HepG2 (cell line): ENCODE measurements around the gene HCAR1. TPM values are rescaled to one million over a fixed set of nuclear protein-coding genes. Genes with fewer than 3 reads are reported as not detected.

Source experiments
- ARNT ChIP-seq: fragments of 450-650 bp; IDR thresholded peaks from 2 replicates; pipeline ENCODE4 v1.6.1; 2017
- ETS1 ChIP-seq: sonication (generic); formaldehyde crosslinking; IDR thresholded peaks from 2 replicates; pipeline ENCODE4 v1.4.0; 2020; ENCODE audit warnings: missing genetic modification reagents
- GTF3A ChIP-seq: sonication (generic); formaldehyde crosslinking; conservative IDR thresholded peaks from 2 replicates; pipeline ENCODE4 v1.4.0; 2020; ENCODE audit warnings: mild to moderate bottlenecking, missing genetic modification reagents
- HCFC1 ChIP-seq: fragments of 150-350 bp; IDR thresholded peaks from 2 replicates; pipeline ENCODE4 v1.6.1; 2014; ENCODE audit warnings: low read depth, low read length
- JDP2 ChIP-seq: sonication (generic); formaldehyde crosslinking; IDR thresholded peaks from 2 replicates; pipeline ENCODE4 v1.8.1; 2022; ENCODE audit warnings: missing genetic modification reagents, borderline replicate concordance
- KDM1A ChIP-seq: IDR thresholded peaks from 2 replicates; pipeline ENCODE4 v1.6.1; 2016; ENCODE audit warnings: missing compliant biosample characterization
- KLF12 ChIP-seq: sonication (generic); formaldehyde crosslinking; IDR thresholded peaks from 2 replicates; pipeline ENCODE4 v1.4.0; 2020; ENCODE audit warnings: missing genetic modification reagents, borderline replicate concordance
- MTA3 ChIP-seq: sonication (generic); formaldehyde crosslinking; IDR thresholded peaks from 2 replicates; pipeline ENCODE4 v1.4.0; 2020; ENCODE audit warnings: missing genetic modification reagents
- MXD3 ChIP-seq: IDR thresholded peaks from 2 replicates; pipeline ENCODE4 v1.6.1; 2016; ENCODE audit warnings: mild to moderate bottlenecking, missing biosample characterization, missing genetic modification reagents
- SRSF4 ChIP-seq: fragments of 200-400 bp; formaldehyde crosslinking; IDR thresholded peaks from one replicate; pipeline ENCODE4 v1.6.1; 2018; ENCODE audit warnings: mild to moderate bottlenecking, low read depth, low read length, moderate library complexity; ENCODE audit not compliant: poor library complexity, severe bottlenecking
- THAP8 ChIP-seq: sonication (generic); formaldehyde crosslinking; IDR thresholded peaks from 2 replicates; pipeline ENCODE4 v1.5.1; 2020; ENCODE audit warnings: missing genetic modification reagents, mild to moderate bottlenecking, borderline replicate concordance
- ZBTB39 ChIP-seq: sonication (generic); formaldehyde crosslinking; IDR thresholded peaks from 2 replicates; pipeline ENCODE4 v1.5.0; 2020; ENCODE audit warnings: missing genetic modification reagents
- ZBTB40 ChIP-seq, 2 experiments: fragments of 450-650 bp in 1 of 2; sonication (generic) in 1 of 2; formaldehyde crosslinking in 1 of 2; IDR thresholded peaks; 2 replicates each; pipeline versions ENCODE4 v1.6.1 to v1.8.0; 2016 to 2022; ENCODE audit warnings: antibody characterized with exemption in 1 of 2, mild to moderate bottlenecking in 1 of 2, missing genetic modification reagents in 1 of 2
- ZNF580 ChIP-seq: IDR thresholded peaks from 2 replicates; pipeline ENCODE4 v1.6.1; 2016; ENCODE audit warnings: low read depth, borderline replicate concordance
- polyA plus RNA-seq, 8 experiments: library from polyadenylated mRNA; depleted of rRNA in 3 of 8; stranded (reverse) in 7 of 8; unstranded in 1 of 8; fragments of >200 nt; fragmentation: Illumina TruSeq in 4 of 8; extraction: Trizol in 4 of 8; gene quantifications; 2 replicates each; pipeline versions ENCODE4 v1.2.1 to v1.2.3, GENCODE V29; 2011 to 2016; ENCODE audit warnings: low read depth in 4 of 8, missing spikeins in 1 of 8, mixed read lengths in 1 of 8; ENCODE audit not compliant: insufficient read depth in 1 of 8
- total RNA-seq, 5 experiments: library from RNA; depleted of rRNA; stranded (reverse); fragments of >200 nt; fragmentation: Illumina TruSeq; extraction: Trizol; gene quantifications; 2 replicates each; pipeline ENCODE4 v1.2.3, GENCODE V29; 2016; ENCODE audit warnings: low read depth in 1 of 5

Gene HCAR1
- total and polyA plus RNA-seq, 2 of the 13 experiments (the other 11 are each of a cell fraction or from before 2014, with no cell fraction given): 0.53 to 4.4 TPM

GRCh38 chr12:122721057-122721545 lies 9.5 kb downstream of the HCAR1 start (continued):
- TF ChIP-seq ZBTB40 (IDR thresholded peaks at IDR 0.05) (no peak), ZBTB40 (CRISPR knock-in tag; IDR thresholded peaks at IDR 0.05) (no peak), KDM1A (CRISPR knock-in tag) (no peak), HCFC1 (no peak), JDP2 (no peak), ZBTB39 (CRISPR knock-in tag) (no peak), ZNF580 (CRISPR knock-in tag) (0 out of 2 replicates have a peak, but pooled peaks have one; percentile 32), KLF12 (no peak), MXD3 (CRISPR knock-in tag) (no peak), THAP8 (CRISPR knock-in tag) (no peak), ARNT (no peak), GTF3A (CRISPR knock-in tag) (no peak), SRSF4 (no peak), MTA3 (CRISPR knock-in tag) (no peak), ETS1 (CRISPR knock-in tag) (no peak)
